Liver (tissue), 9 donors: ENCODE measurements around the gene VGLL3. TPM values are rescaled to one million over a fixed set of nuclear protein-coding genes. Genes with fewer than 3 reads are reported as not detected.

ENCODE experiments used
- DNase-seq: peaks from one replicate; pipeline ENCODE4 v3.0.0-alpha.2; 2017; ENCODE audit warnings: low spot score
- H3K27ac ChIP-seq, 2 donors: one replicate each; pipeline ENCODE4 v1.7.0; 2013; ENCODE audit warnings: inconsistent platforms in 2 of 2, low read length in 2 of 2, control low read depth in 1 of 2, low read depth in 1 of 2, mild to moderate bottlenecking in 1 of 2
- H3K27me3 ChIP-seq, 4 donors: one replicate each; pipeline versions ENCODE4 v1.6.1 to v1.7.0; 2013; ENCODE audit warnings: low read length in 3 of 4, inconsistent platforms in 1 of 4, mild to moderate bottlenecking in 1 of 4, moderate library complexity in 1 of 4; ENCODE audit not compliant: control insufficient read depth in 4 of 4, insufficient read depth in 4 of 4
- H3K36me3 ChIP-seq, 4 donors: one replicate each; pipeline versions ENCODE4 v1.6.1 to v1.7.0; 2013; ENCODE audit warnings: low read length in 3 of 4, mild to moderate bottlenecking in 3 of 4, low read depth in 1 of 4, moderate library complexity in 1 of 4; ENCODE audit not compliant: control insufficient read depth in 4 of 4, insufficient read depth in 3 of 4
- H3K4me1 ChIP-seq, 4 donors: one replicate each; pipeline versions ENCODE4 v1.6.1 to v1.7.0; 2013; ENCODE audit warnings: low read length in 3 of 4, mild to moderate bottlenecking in 3 of 4, moderate library complexity in 1 of 4; ENCODE audit not compliant: control insufficient read depth in 4 of 4, insufficient read depth in 4 of 4
- H3K4me3 ChIP-seq, 3 donors: one replicate each; pipeline versions ENCODE4 v1.6.1 to v1.7.0; 2013; ENCODE audit warnings: low read length in 3 of 3, control low read depth in 1 of 3, low read depth in 1 of 3, mild to moderate bottlenecking in 1 of 3
- H3K9ac ChIP-seq, 2 donors: one replicate each; pipeline ENCODE4 v1.7.0; 2013; ENCODE audit warnings: low read length in 2 of 2, mild to moderate bottlenecking in 2 of 2, moderate library complexity in 2 of 2, control low read depth in 1 of 2, low read depth in 1 of 2
- H3K9me3 ChIP-seq, 4 donors: one replicate each; pipeline versions ENCODE4 v1.6.1 to v1.7.0; 2013; ENCODE audit warnings: low read length in 3 of 4; ENCODE audit not compliant: control insufficient read depth in 4 of 4
- ATF3 ChIP-seq: IDR thresholded peaks from 2 replicates; pipeline ENCODE4 v1.6.1; 2016; ENCODE audit warnings: antibody characterized with exemption
- CTCF ChIP-seq: fragments of 150-350 bp; IDR thresholded peaks from 2 replicates; pipeline ENCODE4 v1.5.1; 2017; ENCODE audit warnings: improper control_type of control experiment, low read depth, low read length; ENCODE audit not compliant: missing input control
- EGR1 ChIP-seq, 2 donors: IDR thresholded peaks; 2 replicates each; pipeline ENCODE4 v1.6.1; 2016 to 2018; ENCODE audit warnings: antibody characterized with exemption in 2 of 2, low read depth in 2 of 2
- FOXA1 ChIP-seq: IDR thresholded peaks from 2 replicates; pipeline ENCODE4 v1.6.1; 2016; ENCODE audit warnings: antibody characterized with exemption
- FOXA2 ChIP-seq: IDR thresholded peaks from 2 replicates; pipeline ENCODE4 v1.6.1; 2016; ENCODE audit warnings: antibody characterized with exemption
- GABPA ChIP-seq, 2 donors: IDR thresholded peaks in 1 of 2; conservative IDR thresholded peaks in 1 of 2; 2 replicates each; pipeline ENCODE4 v1.6.1; 2016; ENCODE audit warnings: antibody characterized with exemption in 2 of 2, mild to moderate bottlenecking in 1 of 2, moderate library complexity in 1 of 2
- HNF4A ChIP-seq, 2 donors: conservative IDR thresholded peaks; 2 replicates each; pipeline ENCODE4 v1.6.1; 2016; ENCODE audit warnings: antibody characterized with exemption in 2 of 2, mild to moderate bottlenecking in 2 of 2
- HNF4G ChIP-seq: IDR thresholded peaks from 2 replicates; pipeline ENCODE4 v1.6.1; 2016; ENCODE audit warnings: antibody characterized with exemption
- JUND ChIP-seq, 2 donors: IDR thresholded peaks; 2 replicates each; pipeline ENCODE4 v1.6.1; 2016; ENCODE audit warnings: antibody characterized with exemption in 2 of 2
- NR2F2 ChIP-seq: IDR thresholded peaks from 2 replicates; pipeline ENCODE4 v1.6.1; 2016; ENCODE audit warnings: antibody characterized with exemption
- RAD21 ChIP-seq, 2 donors: IDR thresholded peaks; 2 replicates each; pipeline ENCODE4 v1.6.1; 2016; ENCODE audit warnings: antibody characterized with exemption in 2 of 2, mild to moderate bottlenecking in 2 of 2
- RXRA ChIP-seq, 2 donors: IDR thresholded peaks; 2 replicates each; pipeline ENCODE4 v1.6.1; 2017 to 2018; ENCODE audit warnings: antibody characterized with exemption in 2 of 2, mild to moderate bottlenecking in 1 of 2
- SP1 ChIP-seq: IDR thresholded peaks from 2 replicates; pipeline ENCODE4 v1.6.1; 2018; ENCODE audit warnings: antibody characterized with exemption, mild to moderate bottlenecking
- TAF1 ChIP-seq: conservative IDR thresholded peaks from 2 replicates; pipeline ENCODE4 v1.6.1; 2016; ENCODE audit warnings: antibody characterized with exemption, mild to moderate bottlenecking
- YY1 ChIP-seq: IDR thresholded peaks from 2 replicates; pipeline ENCODE4 v1.6.1; 2016; ENCODE audit warnings: antibody characterized with exemption, mild to moderate bottlenecking
- WGBS: extraction: QIAGEN DNeasy Blood & Tissue Kit; methylation state at CpG from one replicate; pipeline ENCODE4 v1.1.7; 2013; 5-methylcytosine and 5-hydroxymethylcytosine counted together
- polyA plus RNA-seq, 2 donors: library from polyadenylated mRNA; stranded (reverse) in 1 of 2; unstranded in 1 of 2; fragments of 200-250 nt in 1 of 2; fragments of >200 nt in 1 of 2; fragmentation: Nextera tagmentation in 1 of 2; extraction: Ambion mirVana in 1 of 2; gene quantifications; one replicate each; pipeline versions ENCODE4 v1.2.1 to v1.2.3, GENCODE V29; 2013 to 2015
- total RNA-seq, 2 donors: library from RNA; depleted of rRNA; stranded (reverse); fragments of >200 nt; gene quantifications; one replicate each; pipeline ENCODE4 v1.2.3, GENCODE V29; 2014
- TF ChIP-seq, protein P1 (sequence below): IDR thresholded peaks from 2 replicates; pipeline ENCODE4 v1.6.1; 2016; ENCODE audit warnings: antibody characterized with exemption
- TF ChIP-seq, protein P2 (sequence below): IDR thresholded peaks from 2 replicates; pipeline ENCODE4 v1.6.1; 2016; ENCODE audit warnings: antibody characterized with exemption
- donor health status: healthy.
- donor health status: healthy.
- donor health status: healthy.
- donor health status: healthy.
- donor health status: healthy.

VGLL3 gene
- total and polyA plus RNA-seq, 4 donors: 0.08 to 1.3 (median 0.63) TPM

DNA sequence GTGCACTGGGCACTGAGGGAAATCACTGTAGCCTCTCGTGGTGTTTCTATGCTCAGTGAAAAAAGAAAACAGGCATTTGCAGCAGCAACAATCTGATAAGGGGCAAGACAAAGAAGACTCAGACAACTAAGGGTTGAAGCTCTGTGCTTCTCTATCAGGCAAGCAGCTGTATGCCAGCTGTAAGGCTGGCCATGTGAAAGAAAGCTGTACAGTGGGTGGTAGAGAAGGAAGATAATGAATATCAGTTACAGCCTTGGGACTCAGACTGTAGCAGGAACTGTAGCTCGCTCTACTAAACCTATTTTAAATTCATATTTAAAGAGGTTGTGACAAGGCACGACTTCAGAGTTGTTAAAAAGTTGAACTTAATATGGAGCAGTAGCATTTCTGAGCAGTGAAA lies 76.3 kb downstream of the VGLL3 start:
- no peak for DNase-seq
- H3K9ac ChIP-seq: no peak overlapping the region
- H3K4me3 ChIP-seq: no peak overlapping the region
- H3K27ac ChIP-seq: no peak overlapping the region
- TF ChIP-seq FOXA2 (no peak), SP1 (no peak), ATF3 (no peak), HNF4A (conservative IDR thresholded peaks at IDR 0.05) (no peak), JUND (IDR thresholded peaks at IDR 0.05) (no peak), RXRA (IDR thresholded peaks at IDR 0.05) (no peak), EGR1 (IDR thresholded peaks at IDR 0.05; ENCODE audit: low read depth in 2 of 2) (no peak), HNF4G (no peak), CTCF (no peak), RAD21 (IDR thresholded peaks at IDR 0.05) (no peak), TAF1 (no peak), FOXA1 (no peak), NR2F2 (no peak), GABPA (IDR thresholded peaks at IDR 0.05 in 1 of 2, conservative IDR thresholded peaks at IDR 0.05 in 1 of 2) (no peak), YY1 (no peak)
- TF ChIP-seq, protein P1, sequence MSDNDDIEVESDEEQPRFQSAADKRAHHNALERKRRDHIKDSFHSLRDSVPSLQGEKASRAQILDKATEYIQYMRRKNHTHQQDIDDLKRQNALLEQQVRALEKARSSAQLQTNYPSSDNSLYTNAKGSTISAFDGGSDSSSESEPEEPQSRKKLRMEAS: no peak
- TF ChIP-seq, protein P2, sequence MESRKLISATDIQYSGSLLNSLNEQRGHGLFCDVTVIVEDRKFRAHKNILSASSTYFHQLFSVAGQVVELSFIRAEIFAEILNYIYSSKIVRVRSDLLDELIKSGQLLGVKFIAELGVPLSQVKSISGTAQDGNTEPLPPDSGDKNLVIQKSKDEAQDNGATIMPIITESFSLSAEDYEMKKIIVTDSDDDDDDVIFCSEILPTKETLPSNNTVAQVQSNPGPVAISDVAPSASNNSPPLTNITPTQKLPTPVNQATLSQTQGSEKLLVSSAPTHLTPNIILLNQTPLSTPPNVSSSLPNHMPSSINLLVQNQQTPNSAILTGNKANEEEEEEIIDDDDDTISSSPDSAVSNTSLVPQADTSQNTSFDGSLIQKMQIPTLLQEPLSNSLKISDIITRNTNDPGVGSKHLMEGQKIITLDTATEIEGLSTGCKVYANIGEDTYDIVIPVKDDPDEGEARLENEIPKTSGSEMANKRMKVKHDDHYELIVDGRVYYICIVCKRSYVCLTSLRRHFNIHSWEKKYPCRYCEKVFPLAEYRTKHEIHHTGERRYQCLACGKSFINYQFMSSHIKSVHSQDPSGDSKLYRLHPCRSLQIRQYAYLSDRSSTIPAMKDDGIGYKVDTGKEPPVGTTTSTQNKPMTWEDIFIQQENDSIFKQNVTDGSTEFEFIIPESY: no peak
- WGBS: 62% methylated on average over 3 of the region's 3 CpGs
- no peaks in the 10 kb centered on the region for H3K27me3 ChIP-seq
- no peaks in the 10 kb centered on the region for H3K36me3 ChIP-seq
- H3K9me3 ChIP-seq: no peaks in the 10 kb centered on the region
- no peaks in the 10 kb centered on the region for H3K4me1 ChIP-seq

DNA sequence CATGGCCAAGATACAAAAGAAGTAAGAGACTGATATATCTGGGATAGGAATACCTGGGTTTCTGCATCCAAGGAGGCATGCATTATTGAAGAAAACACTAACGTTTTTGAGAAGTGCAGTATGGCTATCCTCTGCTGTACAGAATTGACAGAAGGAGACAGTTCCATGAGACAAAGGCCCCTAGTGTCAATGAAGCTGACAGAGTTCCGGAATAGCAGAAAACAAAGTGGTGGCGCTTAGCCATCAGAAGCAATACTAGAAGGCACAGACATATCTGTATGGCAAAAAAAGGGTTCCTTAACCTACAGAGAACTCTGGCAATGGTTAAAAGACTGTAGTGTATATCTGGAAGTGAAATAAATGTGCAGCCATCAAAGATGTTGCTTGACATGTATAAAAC lies 77.8 kb downstream of the VGLL3 start:
- no peak overlapping the region for H3K4me3 ChIP-seq
- H3K4me1 ChIP-seq: no peaks in the 10 kb centered on the region
- H3K27me3 ChIP-seq: no peaks in the 10 kb centered on the region
- H3K27ac ChIP-seq: no peak overlapping the region
- no peaks in the 10 kb centered on the region for H3K9me3 ChIP-seq
- WGBS: 71% methylated on average over 3 of the region's 3 CpGs
- no peak for TF ChIP-seq GABPA (IDR thresholded peaks at IDR 0.05 in 1 of 2, conservative IDR thresholded peaks at IDR 0.05 in 1 of 2)
- TF ChIP-seq CTCF: no peak
- no peak for TF ChIP-seq SP1
- no peak for TF ChIP-seq YY1
- no peak for TF ChIP-seq ATF3
- TF ChIP-seq RAD21 (IDR thresholded peaks at IDR 0.05): no peak
- no peak for TF ChIP-seq EGR1 (IDR thresholded peaks at IDR 0.05; ENCODE audit: low read depth in 2 of 2)
- TF ChIP-seq JUND (IDR thresholded peaks at IDR 0.05): no peak
- no peak overlapping the region for H3K9ac ChIP-seq
- no peak for DNase-seq
- no peaks in the 10 kb centered on the region for H3K36me3 ChIP-seq
